HEK293 (cell line): ENCODE measurements around the gene ZNF532.

Experiments
- CTCF ChIA-PET: fragments of 350-600 bp; formaldehyde crosslinking; extraction: SDS; loops from one replicate; lab custom pipeline; 2021; ENCODE audit warnings: antibody characterized with exemption; lab: Yijun Ruan, JAX
- POLR2A ChIA-PET: fragments of 300-600 bp; formaldehyde crosslinking; extraction: SDS; loops from one replicate; lab custom pipeline; 2020; ENCODE audit warnings: antibody characterized with exemption, inconsistent platforms; lab: Yijun Ruan, JAX
- H3K27ac ChIP-seq: fragments of 200-500 bp; sonication (Bioruptor generic); 2 replicates; pipeline ENCODE4 v1.5.1; 2014; ENCODE audit warnings: low read depth, low read length, control low read depth, inconsistent platforms; ENCODE audit errors: extremely low read depth
- H3K36me3 ChIP-seq, 2 experiments: fragments of 200-500 bp in 1 of 2; sonication (Bioruptor generic) in 1 of 2; 1 replicate in 1 of 2; 2 replicates in 1 of 2; pipeline ENCODE4 v1.5.1; 2014 to 2017; ENCODE audit warnings: inconsistent platforms in 2 of 2, low read length in 2 of 2; ENCODE audit not compliant: control insufficient read depth in 2 of 2, insufficient read depth in 1 of 2
- H3K4me1 ChIP-seq: fragments of 200-500 bp; sonication (Bioruptor generic); 2 replicates; pipeline ENCODE4 v1.5.1; 2014; ENCODE audit warnings: mild to moderate bottlenecking, low read length, inconsistent platforms; ENCODE audit not compliant: control insufficient read depth, insufficient read depth
- H3K4me3 ChIP-seq: 2 replicates; pipeline ENCODE4 v1.5.1; 2011; ENCODE audit warnings: low read depth, mild to moderate bottlenecking, control low read depth, low read length, moderate library complexity
- H3K9me3 ChIP-seq: fragments of 200-500 bp; sonication (Bioruptor generic); 2 replicates; pipeline ENCODE4 v1.5.1; 2014; ENCODE audit warnings: low read depth, low read length, inconsistent platforms; ENCODE audit not compliant: control insufficient read depth, insufficient read depth
- GLIS2 ChIP-seq: fragments of 450-650 bp; formaldehyde crosslinking; IDR thresholded peaks from 2 replicates; pipeline ENCODE4 v1.5.1; 2016; ENCODE audit warnings: missing biosample characterization, missing genetic modification characterization
- PRDM1 ChIP-seq: fragments of 450-650 bp; formaldehyde crosslinking; IDR thresholded peaks from 2 replicates; pipeline ENCODE4; 2016; ENCODE audit warnings: missing biosample characterization, missing genetic modification characterization
- SP2 ChIP-seq: fragments of 450-650 bp; formaldehyde crosslinking; IDR thresholded peaks from 2 replicates; pipeline ENCODE4 v1.5.1; 2016; ENCODE audit warnings: missing biosample characterization, missing genetic modification characterization
- YY2 ChIP-seq: fragments of 450-650 bp; formaldehyde crosslinking; IDR thresholded peaks from 2 replicates; pipeline ENCODE4 v1.5.1; 2016; ENCODE audit warnings: missing biosample characterization, missing genetic modification characterization
- ZBTB1 ChIP-seq: fragments of 450-650 bp; formaldehyde crosslinking; IDR thresholded peaks from 2 replicates; pipeline ENCODE4 v1.5.1; 2016; ENCODE audit warnings: missing biosample characterization, missing genetic modification characterization
- ZBTB17 ChIP-seq: fragments of 450-650 bp; formaldehyde crosslinking; IDR thresholded peaks from 2 replicates; pipeline ENCODE4 v1.5.1; 2016; ENCODE audit warnings: missing biosample characterization, missing genetic modification characterization
- ZBTB20 ChIP-seq: fragments of 450-650 bp; formaldehyde crosslinking; IDR thresholded peaks from 2 replicates; pipeline ENCODE4 v1.5.1; 2016; ENCODE audit warnings: missing biosample characterization, missing genetic modification characterization
- ZNF174 ChIP-seq: fragments of 450-650 bp; formaldehyde crosslinking; IDR thresholded peaks from 2 replicates; pipeline ENCODE4 v1.5.0; 2017; ENCODE audit warnings: missing biosample characterization, mild to moderate bottlenecking, missing genetic modification characterization
- ZNF202 ChIP-seq: fragments of 450-650 bp; formaldehyde crosslinking; IDR thresholded peaks from 2 replicates; pipeline ENCODE4 v1.5.1; 2016; ENCODE audit warnings: missing biosample characterization, missing genetic modification characterization, borderline replicate concordance
- ZNF350 ChIP-seq: fragments of 450-650 bp; formaldehyde crosslinking; IDR thresholded peaks from 2 replicates; pipeline ENCODE4 v1.5.0; 2017; ENCODE audit warnings: missing biosample characterization, mild to moderate bottlenecking, missing genetic modification characterization
- ZNF354C ChIP-seq: fragments of 450-650 bp; formaldehyde crosslinking; IDR thresholded peaks from 2 replicates; pipeline ENCODE4 v1.5.1; 2016; ENCODE audit warnings: missing biosample characterization, missing genetic modification characterization, low read depth, borderline replicate concordance
- ZNF423 ChIP-seq: fragments of 450-650 bp; formaldehyde crosslinking; IDR thresholded peaks from 2 replicates; pipeline ENCODE4 v1.5.1; 2016; ENCODE audit warnings: missing biosample characterization, missing genetic modification characterization
- ZNF501 ChIP-seq: fragments of 450-650 bp; formaldehyde crosslinking; IDR thresholded peaks from 2 replicates; pipeline ENCODE4 v1.5.1; 2016; ENCODE audit warnings: missing biosample characterization, missing genetic modification characterization
- ZNF704 ChIP-seq: fragments of 450-650 bp; formaldehyde crosslinking; IDR thresholded peaks from 2 replicates; pipeline ENCODE4 v1.5.1; 2016; ENCODE audit warnings: missing biosample characterization, missing genetic modification characterization
- ZSCAN16 ChIP-seq: fragments of 450-650 bp; formaldehyde crosslinking; IDR thresholded peaks from 2 replicates; pipeline ENCODE4 v1.5.1; 2016; ENCODE audit warnings: missing biosample characterization, missing genetic modification characterization
- ZSCAN30 ChIP-seq: fragments of 450-650 bp; IDR thresholded peaks from 2 replicates; pipeline ENCODE4 v1.5.1; 2018; ENCODE audit warnings: missing biosample characterization, mild to moderate bottlenecking, missing genetic modification characterization, moderate library complexity
- TF ChIP-seq, protein P1 (sequence below): fragments of 450-650 bp; formaldehyde crosslinking; IDR thresholded peaks from 2 replicates; pipeline ENCODE4 v1.5.1; 2017; ENCODE audit warnings: missing biosample characterization, missing genetic modification characterization
- TF ChIP-seq, protein P2 (sequence below): fragments of 450-650 bp; formaldehyde crosslinking; IDR thresholded peaks from 2 replicates; pipeline ENCODE4 v1.5.0; 2017; ENCODE audit warnings: missing biosample characterization, missing genetic modification characterization, borderline replicate concordance
- TF ChIP-seq, protein P3 (sequence below): IDR thresholded peaks from 2 replicates; pipeline ENCODE4 v1.6.1; 2011; ENCODE audit warnings: mild to moderate bottlenecking, low read depth, low read length, borderline replicate concordance
- TF ChIP-seq, protein P4 (sequence below): fragments of 450-650 bp; formaldehyde crosslinking; optimal IDR thresholded peaks from 2 replicates; pipeline ENCODE3; 2016; ENCODE audit warnings: missing biosample characterization, mild to moderate bottlenecking, missing genetic modification characterization
- TF ChIP-seq, protein P5 (sequence below): fragments of 450-650 bp; formaldehyde crosslinking; IDR thresholded peaks from 2 replicates; pipeline ENCODE4 v1.5.1; 2016; ENCODE audit warnings: missing biosample characterization, missing genetic modification characterization
- TF ChIP-seq, protein P6 (sequence below): fragments of 450-650 bp; formaldehyde crosslinking; conservative IDR thresholded peaks from 2 replicates; pipeline ENCODE4 v1.5.1; 2016; ENCODE audit warnings: low read depth, missing biosample characterization, missing genetic modification characterization

ZNF532 gene

GRCh38 chr18:58909521-58909920 is 44.8 kb downstream of the ZNF532 start:
- H3K9me3 ChIP-seq = no peaks in the 10 kb centered on the region
- TF ChIP-seq ZNF354C (tag by site-specific recombination) = no peak
- no peak for TF ChIP-seq ZNF704
- TF ChIP-seq SP2 (tag by site-specific recombination) = no peak
- TF ChIP-seq ZBTB20 (tag by site-specific recombination) = no peak
- no peak for TF ChIP-seq PRDM1 (tag by site-specific recombination)
- TF ChIP-seq, protein P1, sequence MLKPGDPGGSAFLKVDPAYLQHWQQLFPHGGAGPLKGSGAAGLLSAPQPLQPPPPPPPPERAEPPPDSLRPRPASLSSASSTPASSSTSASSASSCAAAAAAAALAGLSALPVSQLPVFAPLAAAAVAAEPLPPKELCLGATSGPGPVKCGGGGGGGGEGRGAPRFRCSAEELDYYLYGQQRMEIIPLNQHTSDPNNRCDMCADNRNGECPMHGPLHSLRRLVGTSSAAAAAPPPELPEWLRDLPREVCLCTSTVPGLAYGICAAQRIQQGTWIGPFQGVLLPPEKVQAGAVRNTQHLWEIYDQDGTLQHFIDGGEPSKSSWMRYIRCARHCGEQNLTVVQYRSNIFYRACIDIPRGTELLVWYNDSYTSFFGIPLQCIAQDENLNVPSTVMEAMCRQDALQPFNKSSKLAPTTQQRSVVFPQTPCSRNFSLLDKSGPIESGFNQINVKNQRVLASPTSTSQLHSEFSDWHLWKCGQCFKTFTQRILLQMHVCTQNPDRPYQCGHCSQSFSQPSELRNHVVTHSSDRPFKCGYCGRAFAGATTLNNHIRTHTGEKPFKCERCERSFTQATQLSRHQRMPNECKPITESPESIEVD = no peak
- no peak for TF ChIP-seq GLIS2 (tag by site-specific recombination)
- no peak for TF ChIP-seq ZBTB17 (tag by site-specific recombination)
- TF ChIP-seq ZSCAN16 (tag by site-specific recombination) = no peak
- TF ChIP-seq, protein P2, sequence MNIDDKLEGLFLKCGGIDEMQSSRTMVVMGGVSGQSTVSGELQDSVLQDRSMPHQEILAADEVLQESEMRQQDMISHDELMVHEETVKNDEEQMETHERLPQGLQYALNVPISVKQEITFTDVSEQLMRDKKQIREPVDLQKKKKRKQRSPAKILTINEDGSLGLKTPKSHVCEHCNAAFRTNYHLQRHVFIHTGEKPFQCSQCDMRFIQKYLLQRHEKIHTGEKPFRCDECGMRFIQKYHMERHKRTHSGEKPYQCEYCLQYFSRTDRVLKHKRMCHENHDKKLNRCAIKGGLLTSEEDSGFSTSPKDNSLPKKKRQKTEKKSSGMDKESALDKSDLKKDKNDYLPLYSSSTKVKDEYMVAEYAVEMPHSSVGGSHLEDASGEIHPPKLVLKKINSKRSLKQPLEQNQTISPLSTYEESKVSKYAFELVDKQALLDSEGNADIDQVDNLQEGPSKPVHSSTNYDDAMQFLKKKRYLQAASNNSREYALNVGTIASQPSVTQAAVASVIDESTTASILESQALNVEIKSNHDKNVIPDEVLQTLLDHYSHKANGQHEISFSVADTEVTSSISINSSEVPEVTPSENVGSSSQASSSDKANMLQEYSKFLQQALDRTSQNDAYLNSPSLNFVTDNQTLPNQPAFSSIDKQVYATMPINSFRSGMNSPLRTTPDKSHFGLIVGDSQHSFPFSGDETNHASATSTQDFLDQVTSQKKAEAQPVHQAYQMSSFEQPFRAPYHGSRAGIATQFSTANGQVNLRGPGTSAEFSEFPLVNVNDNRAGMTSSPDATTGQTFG (tag by site-specific recombination) = no peak
- TF ChIP-seq, protein P3, sequence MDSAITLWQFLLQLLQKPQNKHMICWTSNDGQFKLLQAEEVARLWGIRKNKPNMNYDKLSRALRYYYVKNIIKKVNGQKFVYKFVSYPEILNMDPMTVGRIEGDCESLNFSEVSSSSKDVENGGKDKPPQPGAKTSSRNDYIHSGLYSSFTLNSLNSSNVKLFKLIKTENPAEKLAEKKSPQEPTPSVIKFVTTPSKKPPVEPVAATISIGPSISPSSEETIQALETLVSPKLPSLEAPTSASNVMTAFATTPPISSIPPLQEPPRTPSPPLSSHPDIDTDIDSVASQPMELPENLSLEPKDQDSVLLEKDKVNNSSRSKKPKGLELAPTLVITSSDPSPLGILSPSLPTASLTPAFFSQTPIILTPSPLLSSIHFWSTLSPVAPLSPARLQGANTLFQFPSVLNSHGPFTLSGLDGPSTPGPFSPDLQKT = no peak
- no peak for TF ChIP-seq ZSCAN30 (tag by site-specific recombination)
- TF ChIP-seq YY2 (tag by site-specific recombination) = no peak
- ChIA-PET CTCF (no interaction called here), POLR2A (no interaction called here)
- H3K4me1 ChIP-seq = no peaks in the 10 kb centered on the region
- no peak overlapping the region for H3K4me3 ChIP-seq
- no peaks in the 10 kb centered on the region for H3K36me3 ChIP-seq
- H3K27ac ChIP-seq = no peak overlapping the region

GRCh38 chr18:58911241-58911640 is 46.6 kb downstream of the ZNF532 start:
- H3K36me3 ChIP-seq = no peaks in the 10 kb centered on the region
- H3K9me3 ChIP-seq = no peaks in the 10 kb centered on the region
- no peaks in the 10 kb centered on the region for H3K4me1 ChIP-seq
- H3K4me3 ChIP-seq = no peak overlapping the region
- H3K27ac ChIP-seq = no peak overlapping the region
- CTCF ChIA-PET = no interaction called here
- POLR2A ChIA-PET = no interaction called here
- TF ChIP-seq, protein P4, sequence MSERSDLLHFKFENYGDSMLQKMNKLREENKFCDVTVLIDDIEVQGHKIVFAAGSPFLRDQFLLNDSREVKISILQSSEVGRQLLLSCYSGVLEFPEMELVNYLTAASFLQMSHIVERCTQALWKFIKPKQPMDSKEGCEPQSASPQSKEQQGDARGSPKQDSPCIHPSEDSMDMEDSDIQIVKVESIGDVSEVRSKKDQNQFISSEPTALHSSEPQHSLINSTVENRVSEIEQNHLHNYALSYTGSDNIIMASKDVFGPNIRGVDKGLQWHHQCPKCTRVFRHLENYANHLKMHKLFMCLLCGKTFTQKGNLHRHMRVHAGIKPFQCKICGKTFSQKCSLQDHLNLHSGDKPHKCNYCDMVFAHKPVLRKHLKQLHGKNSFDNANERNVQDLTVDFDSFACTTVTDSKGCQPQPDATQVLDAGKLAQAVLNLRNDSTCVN = no peak
- no peak for TF ChIP-seq ZNF501 (tag by site-specific recombination)
- TF ChIP-seq, protein P5, sequence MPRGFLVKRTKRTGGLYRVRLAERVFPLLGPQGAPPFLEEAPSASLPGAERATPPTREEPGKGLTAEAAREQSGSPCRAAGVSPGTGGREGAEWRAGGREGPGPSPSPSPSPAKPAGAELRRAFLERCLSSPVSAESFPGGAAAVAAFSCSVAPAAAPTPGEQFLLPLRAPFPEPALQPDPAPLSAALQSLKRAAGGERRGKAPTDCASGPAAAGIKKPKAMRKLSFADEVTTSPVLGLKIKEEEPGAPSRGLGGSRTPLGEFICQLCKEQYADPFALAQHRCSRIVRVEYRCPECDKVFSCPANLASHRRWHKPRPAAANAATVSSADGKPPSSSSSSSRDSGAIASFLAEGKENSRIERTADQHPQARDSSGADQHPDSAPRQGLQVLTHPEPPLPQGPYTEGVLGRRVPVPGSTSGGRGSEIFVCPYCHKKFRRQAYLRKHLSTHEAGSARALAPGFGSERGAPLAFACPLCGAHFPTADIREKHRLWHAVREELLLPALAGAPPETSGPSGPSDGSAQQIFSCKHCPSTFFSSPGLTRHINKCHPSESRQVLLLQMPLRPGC (tag by site-specific recombination) = no peak
- no peak for TF ChIP-seq ZNF350 (tag by site-specific recombination)
- no peak for TF ChIP-seq ZNF423 (tag by site-specific recombination)
- TF ChIP-seq ZBTB1 = no peak
- TF ChIP-seq ZNF174 = no peak
- no peak for TF ChIP-seq ZNF202
- TF ChIP-seq, protein P6, sequence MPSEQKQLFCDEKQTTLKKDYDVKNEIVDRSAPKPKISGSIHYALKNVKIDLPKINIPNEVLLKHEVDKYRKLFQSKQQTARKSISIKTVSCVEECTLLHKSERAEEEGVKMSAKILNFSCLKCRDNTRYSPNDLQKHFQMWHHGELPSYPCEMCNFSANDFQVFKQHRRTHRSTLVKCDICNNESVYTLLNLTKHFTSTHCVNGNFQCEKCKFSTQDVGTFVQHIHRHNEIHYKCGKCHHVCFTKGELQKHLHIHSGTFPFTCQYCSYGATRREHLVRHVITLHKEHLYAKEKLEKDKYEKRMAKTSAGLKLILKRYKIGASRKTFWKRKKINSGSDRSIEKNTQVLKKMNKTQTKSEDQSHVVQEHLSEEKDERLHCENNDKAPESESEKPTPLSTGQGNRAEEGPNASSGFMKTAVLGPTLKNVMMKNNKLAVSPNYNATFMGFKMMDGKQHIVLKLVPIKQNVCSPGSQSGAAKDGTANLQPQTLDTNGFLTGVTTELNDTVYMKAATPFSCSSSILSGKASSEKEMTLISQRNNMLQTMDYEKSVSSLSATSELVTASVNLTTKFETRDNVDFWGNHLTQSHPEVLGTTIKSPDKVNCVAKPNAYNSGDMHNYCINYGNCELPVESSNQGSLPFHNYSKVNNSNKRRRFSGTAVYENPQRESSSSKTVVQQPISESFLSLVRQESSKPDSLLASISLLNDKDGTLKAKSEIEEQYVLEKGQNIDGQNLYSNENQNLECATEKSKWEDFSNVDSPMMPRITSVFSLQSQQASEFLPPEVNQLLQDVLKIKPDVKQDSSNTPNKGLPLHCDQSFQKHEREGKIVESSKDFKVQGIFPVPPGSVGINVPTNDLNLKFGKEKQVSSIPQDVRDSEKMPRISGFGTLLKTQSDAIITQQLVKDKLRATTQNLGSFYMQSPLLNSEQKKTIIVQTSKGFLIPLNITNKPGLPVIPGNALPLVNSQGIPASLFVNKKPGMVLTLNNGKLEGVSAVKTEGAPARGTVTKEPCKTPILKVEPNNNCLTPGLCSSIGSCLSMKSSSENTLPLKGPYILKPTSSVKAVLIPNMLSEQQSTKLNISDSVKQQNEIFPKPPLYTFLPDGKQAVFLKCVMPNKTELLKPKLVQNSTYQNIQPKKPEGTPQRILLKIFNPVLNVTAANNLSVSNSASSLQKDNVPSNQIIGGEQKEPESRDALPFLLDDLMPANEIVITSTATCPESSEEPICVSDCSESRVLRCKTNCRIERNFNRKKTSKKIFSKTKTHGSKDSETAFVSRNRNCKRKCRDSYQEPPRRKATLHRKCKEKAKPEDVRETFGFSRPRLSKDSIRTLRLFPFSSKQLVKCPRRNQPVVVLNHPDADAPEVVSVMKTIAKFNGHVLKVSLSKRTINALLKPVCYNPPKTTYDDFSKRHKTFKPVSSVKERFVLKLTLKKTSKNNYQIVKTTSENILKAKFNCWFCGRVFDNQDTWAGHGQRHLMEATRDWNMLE (tag by site-specific recombination) = no peak
